GM19240 (cell line): ENCODE measurements around the gene KRTAP9-7.
"Not testable (repeated sequence)": the region's sequence is repeated elsewhere in the genome, so short reads cannot be mapped to it uniquely, and the experiment has no call there.

Experiments used
- DNase-seq: peaks from one replicate; pipeline ENCODE4 v3.0.0; 2011; ENCODE audit warnings: low spot score; ENCODE audit not compliant: insufficient read length

The KRTAP9-7 gene, protein sequence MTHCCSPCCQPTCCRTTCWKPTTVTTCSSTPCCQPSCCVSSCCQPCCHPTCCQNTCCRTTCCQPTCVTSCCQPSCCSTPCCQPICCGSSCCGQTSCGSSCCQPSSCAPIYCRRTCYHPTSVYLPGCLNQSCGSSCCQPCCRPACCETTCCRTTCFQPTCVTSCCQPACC

DNA sequence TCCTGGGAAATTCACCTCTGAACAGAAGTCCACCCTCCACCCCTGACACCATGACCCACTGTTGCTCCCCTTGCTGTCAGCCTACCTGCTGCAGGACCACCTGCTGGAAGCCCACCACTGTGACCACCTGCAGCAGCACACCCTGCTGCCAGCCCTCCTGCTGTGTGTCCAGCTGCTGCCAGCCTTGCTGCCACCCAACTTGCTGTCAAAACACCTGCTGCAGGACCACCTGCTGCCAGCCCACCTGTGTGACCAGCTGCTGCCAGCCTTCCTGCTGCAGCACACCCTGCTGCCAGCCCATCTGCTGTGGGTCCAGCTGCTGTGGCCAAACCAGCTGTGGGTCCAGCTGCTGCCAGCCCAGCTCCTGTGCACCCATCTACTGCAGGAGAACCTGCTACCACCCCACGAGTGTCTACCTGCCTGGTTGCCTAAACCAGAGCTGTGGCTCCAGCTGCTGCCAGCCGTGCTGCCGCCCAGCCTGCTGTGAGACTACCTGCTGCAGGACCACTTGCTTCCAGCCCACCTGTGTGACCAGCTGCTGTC is at the start of gene KRTAP9-7:
Gene KRTAP9-7, plus strand, starts transcription at position 51 of the 543 bp plus-strand sequence. Its CDS starts 0 bp downstream, at position 51.
- not testable (repeated sequence) for DNase-seq

DNA sequence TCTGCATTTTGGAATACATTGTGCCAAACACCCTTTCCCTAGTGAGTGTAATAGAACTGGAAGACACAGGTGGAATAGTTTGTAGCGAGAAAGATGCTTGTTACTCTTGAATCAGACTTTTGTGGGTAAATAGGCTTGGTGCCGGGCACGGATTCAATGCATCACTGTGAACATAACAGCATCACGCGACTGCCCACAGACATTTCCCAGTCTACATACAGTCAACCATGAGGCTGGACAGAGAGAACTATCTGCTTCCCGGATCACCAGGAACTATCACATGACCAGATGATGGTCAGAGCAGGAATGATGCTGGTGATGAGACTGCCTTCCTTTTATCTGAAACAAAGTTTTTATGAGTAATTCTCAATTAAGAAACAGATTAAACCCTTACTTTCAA is 49.4 kb upstream of the KRTAP9-7 start:
- no peak for DNase-seq

DNA sequence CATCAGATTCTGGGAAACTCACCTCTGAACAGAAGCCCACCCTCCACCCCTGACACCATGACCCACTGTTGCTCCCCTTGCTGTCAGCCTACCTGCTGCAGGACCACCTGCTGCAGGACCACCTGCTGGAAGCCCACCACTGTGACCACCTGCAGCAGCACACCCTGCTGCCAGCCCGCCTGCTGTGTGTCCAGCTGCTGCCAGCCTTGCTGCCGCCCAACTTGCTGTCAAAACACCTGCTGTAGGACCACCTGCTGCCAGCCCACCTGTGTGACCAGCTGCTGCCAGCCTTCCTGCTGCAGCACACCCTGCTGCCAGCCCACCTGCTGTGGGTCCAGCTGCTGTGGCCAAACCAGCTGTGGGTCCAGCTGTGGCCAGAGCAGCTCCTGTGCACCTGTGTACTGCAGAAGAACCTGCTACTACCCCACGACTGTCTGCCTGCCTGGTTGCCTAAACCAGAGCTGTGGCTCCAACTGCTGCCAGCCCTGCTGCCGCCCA is 48.9 kb upstream of the KRTAP9-7 start, which contains the start of gene KRTAP9-2:
Gene KRTAP9-2, plus strand, starts transcription at position 51 of the 498 bp plus-strand sequence. Its CDS starts 7 bp downstream, at position 58.
- DNase-seq = not testable (repeated sequence)

DNA sequence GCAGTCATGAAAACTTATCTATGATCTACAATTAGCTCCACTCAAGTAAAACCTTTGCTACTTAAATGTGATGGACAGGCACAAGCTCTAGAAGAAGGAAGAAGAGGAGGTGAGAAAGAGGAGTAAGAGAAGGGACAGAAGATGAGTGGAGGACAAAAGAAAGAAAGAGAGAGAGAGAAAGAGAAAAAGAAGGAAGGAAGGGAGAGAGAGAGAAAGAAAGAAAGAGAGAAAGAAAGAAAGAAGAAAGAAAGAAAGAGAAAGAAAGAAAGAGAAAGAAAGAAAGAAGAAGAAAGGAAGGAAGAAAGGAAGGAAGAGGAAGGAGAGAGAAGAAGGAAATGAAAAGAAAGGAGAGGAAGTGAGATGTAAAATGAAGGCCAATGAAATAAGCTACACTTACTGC is 45.4 kb upstream of the KRTAP9-7 start:
- no peak for DNase-seq

DNA sequence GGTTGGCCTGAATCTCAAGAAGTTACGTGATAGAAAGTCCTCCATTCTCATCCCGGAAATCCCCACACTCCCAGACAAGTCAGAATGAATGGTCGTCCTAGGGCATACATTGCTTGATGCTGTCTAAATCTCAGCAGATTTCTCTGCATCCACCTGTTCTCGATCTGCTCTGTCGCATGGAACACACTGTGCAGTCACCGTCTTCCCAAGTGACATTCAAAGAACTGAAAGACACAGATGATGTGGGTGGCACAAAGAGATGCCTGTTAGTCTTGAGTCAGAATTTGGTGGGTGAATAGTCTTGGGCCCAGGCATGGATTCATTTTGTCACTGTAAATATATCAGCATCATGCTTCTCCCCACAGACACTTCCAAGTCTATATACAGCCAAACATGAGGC is 43.8 kb upstream of the KRTAP9-7 start:
- DNase-seq = no peak

DNA sequence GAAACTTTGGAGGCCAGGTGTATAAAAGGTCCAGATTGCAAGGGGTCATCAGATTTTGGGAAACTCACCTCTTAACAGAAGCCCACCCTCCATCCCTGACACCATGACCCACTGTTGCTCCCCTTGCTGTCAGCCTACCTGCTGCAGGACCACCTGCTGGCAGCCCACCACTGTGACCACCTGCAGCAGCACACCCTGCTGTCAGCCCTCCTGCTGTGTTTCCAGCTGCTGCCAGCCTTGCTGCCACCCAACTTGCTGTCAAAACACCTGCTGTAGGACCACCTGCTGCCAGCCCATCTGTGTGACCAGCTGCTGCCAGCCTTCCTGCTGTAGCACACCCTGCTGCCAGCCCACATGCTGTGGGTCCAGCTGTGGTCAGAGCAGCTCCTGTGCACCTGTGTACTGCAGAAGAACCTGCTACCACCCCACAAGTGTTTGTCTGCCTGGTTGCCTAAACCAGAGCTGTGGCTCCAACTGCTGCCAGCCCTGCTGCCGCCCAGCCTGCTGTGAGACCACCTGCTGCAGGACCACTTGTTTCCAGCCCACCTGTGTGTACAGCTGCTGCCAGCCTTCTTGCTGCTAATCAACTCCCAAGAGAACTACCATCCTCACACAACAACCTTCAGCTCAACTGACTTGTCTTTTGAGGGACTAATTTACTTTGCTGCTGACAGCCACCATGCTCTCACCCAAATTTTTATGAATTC is 42.9 kb upstream of the KRTAP9-7 start, which contains the start of gene KRTAP9-3:
Gene KRTAP9-3, plus strand, starts transcription at position 51 of the 707 bp plus-strand sequence. Its CDS starts 53 bp downstream, at position 104.
- DNase-seq = not testable (repeated sequence)

DNA sequence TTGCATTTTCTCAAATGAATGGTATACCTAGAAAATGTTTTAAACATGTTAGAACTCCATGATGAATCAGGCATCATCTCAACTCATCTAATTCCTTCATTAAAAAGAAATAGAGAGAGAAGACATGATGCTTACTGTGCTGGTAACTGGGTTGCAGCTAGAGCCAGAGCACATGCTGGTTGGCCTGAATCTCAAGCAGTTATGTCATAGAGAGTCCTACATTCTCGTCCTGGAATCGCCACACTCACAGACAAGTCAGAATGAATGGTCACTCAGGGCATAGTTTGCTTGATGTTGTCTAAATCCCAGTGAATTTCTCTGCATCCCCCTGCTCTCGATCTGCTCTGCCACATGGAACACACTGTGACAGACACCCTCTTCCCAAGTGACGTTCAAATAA is 38.4 kb upstream of the KRTAP9-7 start:
- DNase-seq = not testable (repeated sequence)

DNA sequence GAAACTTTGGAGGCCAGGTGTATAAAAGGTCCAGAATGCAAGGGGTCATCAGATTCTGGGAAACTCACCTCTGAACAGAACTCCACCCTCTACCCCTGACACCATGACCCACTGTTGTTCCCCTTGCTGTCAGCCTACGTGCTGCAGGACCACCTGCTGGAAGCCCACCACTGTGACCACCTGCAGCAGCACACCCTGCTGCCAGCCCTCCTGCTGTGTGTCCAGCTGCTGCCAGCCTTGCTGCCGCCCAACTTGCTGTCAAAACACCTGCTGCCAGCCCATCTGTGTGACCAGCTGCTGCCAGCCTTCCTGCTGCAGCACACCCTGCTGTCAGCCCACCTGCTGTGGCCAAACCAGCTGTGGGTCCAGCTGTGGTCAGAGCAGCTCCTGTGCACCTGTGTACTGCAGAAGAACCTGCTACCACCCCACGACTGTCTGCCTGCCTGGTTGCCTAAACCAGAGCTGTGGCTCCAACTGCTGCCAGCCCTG is 37.5 kb upstream of the KRTAP9-7 start, which contains the start of gene KRTAP9-8:
Gene KRTAP9-8, plus strand, starts transcription at position 51 of the 489 bp plus-strand sequence. Its CDS starts 53 bp downstream, at position 104.
- not testable (repeated sequence) for DNase-seq

DNA sequence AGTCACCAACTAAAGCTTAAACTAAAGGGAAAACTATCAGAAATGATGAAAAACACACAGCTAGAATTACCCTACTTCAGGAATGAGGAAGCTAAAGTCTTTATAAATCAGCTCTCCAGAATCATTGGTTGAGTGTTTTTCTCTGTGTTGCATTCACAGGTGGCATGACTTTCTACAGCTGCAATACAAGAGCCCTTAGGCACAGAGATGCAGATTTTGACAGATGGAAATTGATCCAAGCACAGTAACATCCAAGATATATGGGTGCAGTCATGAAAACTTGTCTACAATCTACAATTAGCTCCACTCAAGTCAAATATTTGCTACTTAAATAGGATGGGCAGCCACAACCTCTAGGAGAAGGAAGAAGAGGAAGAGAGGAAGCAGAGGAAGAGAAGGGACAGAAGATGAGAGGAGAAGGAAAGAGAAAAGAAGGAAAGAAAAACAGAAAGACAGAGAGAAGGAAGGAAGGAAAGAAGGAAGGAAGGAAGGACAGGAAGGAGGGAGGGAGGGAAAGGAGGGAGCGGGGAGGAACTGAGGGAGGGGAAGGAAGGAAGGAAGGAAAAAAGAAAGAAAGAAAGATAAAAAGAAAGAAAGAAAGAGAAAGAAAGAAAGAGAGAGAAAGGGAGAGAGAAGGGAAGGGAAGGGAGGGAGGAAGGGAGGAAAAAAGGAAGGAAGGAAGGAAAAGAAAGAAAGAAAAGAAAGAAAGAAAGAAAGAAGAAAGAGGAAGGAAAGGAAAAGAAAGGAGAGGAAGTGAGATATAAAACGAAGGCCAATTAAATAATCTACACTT is 28.3 kb upstream of the KRTAP9-7 start:
- DNase-seq = not testable (repeated sequence)

DNA sequence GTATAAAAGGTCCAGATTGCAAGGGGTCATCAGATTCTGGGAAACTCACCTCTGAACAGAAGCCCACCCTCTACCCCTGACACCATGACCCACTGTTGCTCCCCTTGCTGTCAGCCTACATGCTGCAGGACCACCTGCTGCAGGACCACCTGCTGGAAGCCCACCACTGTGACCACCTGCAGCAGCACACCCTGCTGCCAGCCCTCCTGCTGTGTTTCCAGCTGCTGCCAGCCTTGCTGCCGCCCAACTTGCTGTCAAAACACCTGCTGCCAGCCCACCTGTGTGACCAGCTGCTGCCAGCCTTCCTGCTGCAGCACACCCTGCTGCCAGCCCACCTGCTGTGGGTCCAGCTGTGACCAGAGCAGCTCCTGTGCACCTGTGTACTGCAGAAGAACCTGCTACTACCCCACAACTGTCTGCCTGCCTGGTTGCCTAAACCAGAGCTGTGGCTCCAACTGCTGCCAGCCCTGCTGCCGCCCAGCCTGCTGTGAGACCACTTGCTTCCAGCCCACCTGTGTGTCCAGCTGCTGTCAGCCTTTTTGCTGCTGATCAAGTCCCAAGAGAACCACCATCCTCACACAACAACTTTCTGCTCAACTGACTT is 25.8 kb upstream of the KRTAP9-7 start, which contains the start of gene KRTAP9-4:
Gene KRTAP9-4, plus strand, starts transcription at position 51 of the 604 bp plus-strand sequence. Its CDS starts 34 bp downstream, at position 85.
- not testable (repeated sequence) for DNase-seq

DNA sequence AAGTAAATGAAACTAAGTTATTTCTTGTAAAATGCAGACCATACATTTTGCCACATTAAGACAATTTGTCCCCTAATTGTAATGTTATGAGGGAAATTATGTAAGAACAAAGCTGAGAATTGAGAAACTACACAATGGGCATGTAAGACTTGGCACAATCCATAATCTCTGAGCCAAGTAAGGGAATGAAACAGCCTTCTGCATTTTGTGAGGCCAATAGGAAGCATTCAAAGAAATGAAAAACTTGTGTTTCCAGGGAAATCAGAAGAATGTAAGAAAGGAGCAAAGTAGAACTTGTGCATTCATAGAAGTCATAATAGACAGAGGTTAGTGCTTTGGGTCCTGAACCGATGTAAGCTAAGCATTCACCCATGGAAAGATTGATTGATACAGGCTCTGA is 24.2 kb upstream of the KRTAP9-7 start:
- no peak for DNase-seq

DNA sequence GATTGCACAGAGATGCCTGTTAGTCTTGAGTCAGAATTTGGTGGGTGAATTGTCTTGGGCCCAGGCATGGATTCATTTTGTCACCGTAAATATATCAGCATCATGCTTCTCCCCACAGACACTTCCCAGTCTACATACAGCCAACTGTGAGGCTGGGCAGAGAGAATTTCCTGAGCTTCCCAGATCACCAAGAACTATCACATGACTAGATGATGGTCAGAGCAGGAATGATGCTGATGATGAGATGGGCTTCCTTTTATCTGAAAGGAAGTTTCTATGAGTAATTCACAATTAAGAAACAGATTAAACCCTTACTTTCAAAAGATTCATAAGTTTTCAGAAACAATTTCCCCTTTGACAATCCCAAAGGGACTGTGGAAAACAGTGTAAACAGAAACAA is 20.6 kb upstream of the KRTAP9-7 start:
- no peak for DNase-seq

DNA sequence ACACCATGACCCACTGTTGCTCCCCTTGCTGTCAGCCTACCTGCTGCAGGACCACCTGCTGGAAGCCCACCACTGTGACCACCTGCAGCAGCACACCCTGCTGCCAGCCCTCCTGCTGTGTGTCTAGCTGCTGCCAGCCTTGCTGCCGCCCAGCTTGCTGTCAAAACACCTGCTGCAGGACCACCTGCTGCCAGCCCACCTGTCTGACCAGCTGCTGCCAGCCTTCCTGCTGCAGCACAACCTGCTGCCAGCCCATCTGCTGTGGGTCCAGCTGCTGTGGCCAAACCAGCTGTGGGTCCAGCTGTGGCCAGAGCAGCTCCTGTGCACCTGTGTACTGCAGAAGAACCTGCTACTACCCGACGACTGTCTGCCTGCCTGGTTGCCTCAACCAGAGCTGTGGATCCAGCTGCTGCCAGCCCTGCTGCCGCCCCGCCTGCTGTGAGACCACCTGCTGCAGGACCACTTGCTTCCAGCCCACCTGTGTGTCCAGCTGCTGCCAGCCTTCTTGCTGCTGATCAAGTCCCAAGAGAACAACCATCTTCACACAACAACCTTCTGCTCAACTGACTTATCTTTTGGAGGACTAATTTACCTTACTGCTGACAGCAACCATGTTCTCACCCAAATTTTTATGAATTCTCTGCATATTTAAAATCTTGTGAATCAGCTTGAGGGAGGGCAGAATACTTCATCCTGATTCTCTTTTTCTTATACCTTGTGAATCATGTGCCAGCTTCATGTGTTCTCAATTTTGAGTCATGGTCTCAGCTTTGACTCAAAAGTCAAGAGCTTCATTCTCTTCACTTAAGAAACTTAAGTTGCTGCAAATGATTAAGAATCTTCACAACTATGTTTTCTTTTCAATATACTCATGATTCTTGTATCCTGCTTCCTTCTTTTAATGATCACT is 19.9 kb upstream of the KRTAP9-7 start, which contains the start of gene KRTAP9-9:
Gene KRTAP9-9, plus strand, starts transcription at position 4 of the 910 bp plus-strand sequence.
- not testable (repeated sequence) for DNase-seq

DNA sequence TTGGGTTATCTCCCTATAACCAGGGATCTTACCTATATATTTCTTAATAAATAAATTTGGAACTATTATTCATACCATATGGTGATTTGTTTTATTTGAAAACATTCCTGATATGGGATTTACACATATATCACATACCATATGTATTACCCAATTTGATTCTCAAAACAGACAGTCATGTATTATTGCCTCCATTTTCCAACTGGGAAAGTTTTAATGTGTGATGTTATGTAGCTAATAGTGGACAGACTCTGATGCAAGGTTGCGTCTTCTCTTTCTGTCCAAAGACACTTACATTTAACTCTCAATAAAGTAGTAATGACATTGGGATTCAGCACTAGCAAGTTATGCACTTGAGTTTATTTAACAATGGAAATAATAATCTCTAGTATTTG is 19.2 kb upstream of the KRTAP9-7 start:
- DNase-seq = no peak

DNA sequence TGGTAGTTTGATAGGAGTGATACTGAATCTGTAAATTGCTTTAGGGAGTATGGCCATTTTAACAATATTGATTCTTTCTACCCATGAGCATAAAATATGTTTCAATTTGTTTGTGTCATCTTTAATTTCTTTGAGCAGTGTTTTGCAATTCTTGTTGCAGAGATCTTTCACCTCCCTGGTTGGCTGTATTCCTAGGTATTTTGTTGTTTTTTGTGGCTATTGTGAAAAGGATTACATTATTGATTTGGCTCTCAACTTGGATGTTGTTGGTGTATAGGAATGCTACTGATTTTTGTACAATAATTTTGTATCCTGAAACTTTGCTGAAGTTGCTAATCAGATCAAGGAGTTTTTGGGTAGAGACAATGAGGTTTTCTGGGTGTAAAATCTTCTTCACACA is 17.1 kb upstream of the KRTAP9-7 start:
- DNase-seq = no peak

DNA sequence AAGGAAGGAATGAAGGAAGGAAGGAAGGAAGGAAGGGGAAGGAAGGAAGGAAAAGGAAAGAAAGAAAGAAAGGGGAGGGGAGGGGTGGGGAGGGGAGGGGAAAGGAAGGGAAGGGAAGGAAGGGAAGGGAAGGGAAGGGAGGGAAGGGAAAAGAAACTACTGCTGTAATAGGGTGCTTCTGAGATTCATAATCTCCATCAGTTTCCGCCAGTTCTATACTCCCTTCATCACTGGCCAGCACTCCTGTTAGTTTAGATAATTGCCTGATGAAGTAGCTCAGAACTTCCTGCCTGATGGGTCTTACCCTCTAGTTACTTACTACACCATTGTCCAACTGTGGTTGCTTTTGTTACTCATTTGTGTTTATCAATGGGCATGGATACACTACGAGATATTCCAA is 12.3 kb upstream of the KRTAP9-7 start:
- no peak for DNase-seq

DNA sequence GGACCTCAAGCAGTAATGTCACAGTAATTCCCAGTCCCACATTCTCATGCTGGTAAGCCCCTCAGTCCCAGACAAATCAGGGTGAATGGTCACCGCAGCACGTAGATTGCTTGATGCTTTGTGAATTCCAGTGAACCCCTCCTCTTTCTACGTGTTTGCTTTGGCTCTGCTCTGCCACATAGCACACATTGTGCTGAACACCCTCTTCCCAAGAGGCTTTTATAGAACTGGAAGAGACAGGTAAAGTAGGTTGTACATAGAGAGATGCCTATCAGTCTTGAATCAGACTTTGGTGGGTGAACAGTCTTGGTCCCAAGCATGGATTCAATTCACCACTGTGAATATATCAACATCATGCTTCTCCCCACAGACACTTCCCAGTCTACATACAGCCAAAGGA is 10.9 kb upstream of the KRTAP9-7 start:
- DNase-seq = no peak

DNA sequence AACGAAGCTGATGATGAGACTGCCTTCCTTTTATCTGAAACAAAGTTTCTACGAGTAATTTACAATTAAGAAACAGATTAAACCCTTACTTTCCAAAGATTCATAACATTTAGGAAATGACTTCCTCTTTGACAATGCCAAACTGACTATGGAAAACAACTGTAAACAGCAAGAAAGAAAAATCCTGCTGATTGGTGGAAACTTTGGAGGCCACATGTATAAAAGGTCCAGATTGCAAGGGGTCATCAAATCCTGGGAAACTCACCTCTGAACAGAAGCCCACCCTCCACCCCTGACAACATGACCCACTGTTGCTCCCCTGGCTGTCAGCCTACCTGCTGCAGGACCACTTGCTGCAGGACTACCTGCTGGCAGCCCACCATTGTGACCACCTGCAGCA is 10.4 kb upstream of the KRTAP9-7 start, which contains the start of gene KRTAP9-6:
Gene KRTAP9-6, plus strand, starts transcription at position 301 of the 400 bp plus-strand sequence. Its CDS starts 0 bp downstream, at position 301.
- no peak for DNase-seq

DNA sequence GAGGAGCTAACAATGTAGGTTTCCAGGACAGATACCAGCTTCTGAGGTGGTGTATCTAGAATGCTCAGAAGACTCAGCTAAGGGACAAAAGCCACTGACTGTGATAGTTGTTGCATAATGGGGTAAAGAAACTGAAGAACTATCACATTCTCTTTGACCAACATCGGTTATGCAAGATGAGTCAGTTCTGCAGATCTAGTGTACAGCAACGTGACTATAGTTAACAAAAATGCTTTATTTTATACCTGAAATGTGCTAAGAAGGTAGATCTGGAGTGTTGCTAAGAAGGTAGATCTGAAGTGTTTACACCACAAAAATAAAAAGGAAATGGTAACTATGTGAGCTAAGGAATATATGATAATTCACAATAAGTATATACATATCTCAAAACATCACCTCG is 7.8 kb upstream of the KRTAP9-7 start:
- DNase-seq = no peak
